Stimulated activated CD4-positive, alpha-beta T cell treated with anti-CD3 and anti-CD28 coated beads, Interleukin-2, amount 100 ng/mL, for 24 hours (primary cell): ENCODE results near the gene CFAP119.

Experiments
- DNase-seq, 2 donors: peaks; one replicate each; pipeline ENCODE4 v3.0.0-alpha.2; 2020

Gene CFAP119

DNA sequence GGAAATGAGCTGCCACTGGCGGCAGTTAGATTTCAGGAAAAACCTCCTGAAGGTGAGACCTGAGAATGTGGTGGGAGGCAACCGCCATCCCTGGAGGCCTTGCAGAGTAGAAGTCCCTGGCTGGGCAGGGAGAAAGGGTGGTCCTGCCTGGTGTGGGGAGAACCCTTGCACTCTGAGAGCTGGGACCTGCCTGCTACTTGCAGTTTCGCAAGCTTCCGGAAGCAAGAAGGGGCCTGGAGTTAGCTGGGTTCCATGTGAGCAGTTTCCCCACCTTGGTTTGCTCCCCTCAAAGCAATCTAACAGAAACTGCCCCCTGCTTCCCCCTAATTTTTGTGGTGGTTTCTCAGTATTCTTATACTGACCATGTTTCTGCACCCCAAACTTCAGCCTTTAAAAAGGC is 18.7 kb upstream of the CFAP119 start:
- no peak for DNase-seq

- DNase-seq: no peak
Observed at GRCh38 chr16:30780021-30780420, 18.2 kb upstream of the CFAP119 start.

DNA sequence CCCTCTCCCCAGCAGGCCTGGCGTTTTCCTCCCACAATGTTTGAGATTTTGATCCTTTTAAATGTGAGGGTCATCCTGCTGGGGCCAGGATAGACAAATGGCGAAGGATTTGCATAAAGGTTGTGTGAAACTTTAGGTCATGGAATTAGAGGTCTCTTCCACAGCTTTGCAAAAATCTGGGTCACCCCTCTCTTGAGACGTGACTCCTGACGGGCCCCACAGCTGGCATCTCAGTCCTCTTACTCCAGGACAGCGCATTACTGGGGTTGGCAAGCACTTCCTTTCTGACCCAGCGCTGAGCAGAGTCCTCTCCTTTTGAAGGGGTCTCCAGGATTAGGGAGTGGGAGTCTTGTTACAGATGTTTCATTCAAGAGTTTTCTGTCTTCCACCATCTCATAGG is 17.7 kb upstream of the CFAP119 start:
- DNase-seq: no peak

GRCh38 chr16:30778549-30779244 is 16.8 kb upstream of the CFAP119 start:
- DNase-seq: no peak

DNA sequence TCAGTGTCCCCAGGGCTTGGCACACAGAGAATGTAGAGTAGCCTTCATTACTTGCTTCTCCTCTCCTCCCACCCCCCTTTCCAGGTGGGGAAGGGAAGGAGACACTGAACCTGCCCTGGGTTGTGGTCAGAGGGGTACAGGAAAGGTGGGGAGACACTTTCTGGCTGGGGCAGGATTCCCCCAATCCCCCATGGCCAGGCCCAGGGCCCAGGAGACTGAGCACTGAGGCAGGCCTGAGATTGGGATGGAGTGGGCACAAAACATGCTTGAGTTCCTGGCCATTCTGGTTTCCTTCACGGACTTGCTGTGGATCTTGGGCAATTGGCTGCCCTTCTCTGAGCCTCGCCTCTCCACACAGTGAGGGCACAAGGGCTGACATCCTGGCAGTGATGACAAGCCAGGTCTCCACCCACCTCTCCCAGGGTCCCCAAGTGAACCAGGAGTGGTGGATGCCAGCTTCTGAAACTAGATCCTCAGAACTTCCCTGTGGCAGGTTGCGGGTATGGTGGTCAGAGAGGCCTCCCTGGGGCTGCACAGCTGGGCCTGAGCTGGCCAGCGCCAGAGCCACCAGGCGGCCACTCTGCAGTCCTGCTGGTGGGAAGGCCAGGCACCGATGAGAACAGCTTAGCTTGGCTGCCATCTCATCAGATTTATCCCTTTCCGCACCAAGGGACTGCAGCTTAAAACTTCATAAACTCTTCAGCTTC is 15.9 kb upstream of the CFAP119 start:
- no peak for DNase-seq

GRCh38 chr16:30775392-30776188 is 13.7 kb upstream of the CFAP119 start:
- peak; percentile 71 to 72 for DNase-seq

- DNase-seq: no peak
Observed at GRCh38 chr16:30775131-30775391, 13.2 kb upstream of the CFAP119 start.

- no peak for DNase-seq
Observed at GRCh38 chr16:30774367-30775130, 12.7 kb upstream of the CFAP119 start.

DNA sequence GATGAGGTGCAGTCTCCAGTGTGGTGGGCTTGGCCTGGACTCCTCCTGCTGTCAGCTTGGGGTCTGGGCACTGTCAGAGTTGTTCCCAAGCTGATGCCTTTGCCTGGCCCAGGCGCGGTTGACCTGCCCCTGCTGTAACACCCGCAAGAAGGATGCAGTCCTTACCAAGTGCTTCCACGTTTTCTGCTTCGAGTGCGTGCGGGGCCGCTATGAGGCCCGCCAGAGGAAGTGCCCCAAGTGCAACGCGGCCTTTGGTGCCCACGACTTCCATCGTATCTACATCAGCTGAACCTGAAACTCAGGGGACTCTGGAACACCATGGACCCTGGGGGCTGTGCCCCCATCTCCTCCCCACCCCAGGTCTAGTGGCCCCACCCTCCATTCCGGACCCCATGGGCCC is 12.0 kb upstream of the CFAP119 start:
- DNase-seq: no peak

DNA sequence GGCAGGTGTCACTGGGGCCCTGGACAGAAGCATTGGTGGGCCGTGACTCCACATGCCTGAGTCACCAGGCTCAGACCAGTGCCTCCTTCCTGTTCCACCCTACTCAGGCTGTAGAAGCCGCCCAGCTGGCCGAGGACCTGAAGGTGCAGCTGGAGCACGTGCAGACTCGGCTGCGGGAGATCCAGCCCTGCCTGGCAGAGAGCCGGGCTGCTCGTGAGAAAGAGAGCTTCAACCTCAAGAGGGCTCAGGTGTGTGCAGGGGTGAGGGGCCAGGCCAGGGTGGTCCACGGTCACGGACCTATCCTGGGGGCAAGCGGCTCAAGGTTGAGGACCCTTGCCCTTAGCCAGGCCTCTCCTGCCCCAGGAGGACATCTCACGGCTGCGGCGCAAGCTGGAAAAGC is 9.9 kb upstream of the CFAP119 start:
- DNase-seq: no peak

DNA sequence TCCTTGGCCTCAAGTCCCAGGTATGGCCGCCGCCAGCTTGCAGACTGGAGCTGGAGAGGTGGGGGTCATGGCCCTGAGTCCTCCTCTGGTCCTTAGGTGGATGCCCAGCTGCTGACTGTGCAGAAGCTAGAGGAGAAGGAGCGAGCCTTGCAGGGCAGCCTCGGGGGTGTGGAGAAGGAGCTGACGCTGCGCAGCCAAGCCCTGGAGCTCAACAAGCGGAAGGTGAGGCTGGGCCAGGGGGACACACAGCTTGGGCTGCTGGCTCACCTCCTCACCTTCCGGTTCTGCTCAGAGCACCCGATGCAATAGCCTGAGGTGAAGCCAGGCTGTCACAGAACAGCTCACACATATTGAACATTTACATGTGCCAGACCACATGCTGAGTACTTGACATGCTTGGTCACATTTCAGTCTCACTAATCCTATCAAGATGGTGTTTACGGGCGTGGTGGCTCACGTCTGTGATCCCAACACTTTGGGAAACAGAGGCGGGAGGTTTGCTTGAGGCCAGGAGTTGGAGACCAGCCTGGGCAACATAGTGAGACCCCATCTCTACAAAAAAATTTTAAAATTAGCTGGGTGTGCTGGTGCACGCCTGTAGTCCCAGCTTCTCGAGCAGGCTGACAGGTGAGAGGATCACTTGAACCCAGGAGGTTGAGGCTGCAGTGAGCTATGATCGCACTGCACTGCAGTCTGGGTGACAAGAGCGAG is 7.7 kb upstream of the CFAP119 start:
- no peak for DNase-seq

DNA sequence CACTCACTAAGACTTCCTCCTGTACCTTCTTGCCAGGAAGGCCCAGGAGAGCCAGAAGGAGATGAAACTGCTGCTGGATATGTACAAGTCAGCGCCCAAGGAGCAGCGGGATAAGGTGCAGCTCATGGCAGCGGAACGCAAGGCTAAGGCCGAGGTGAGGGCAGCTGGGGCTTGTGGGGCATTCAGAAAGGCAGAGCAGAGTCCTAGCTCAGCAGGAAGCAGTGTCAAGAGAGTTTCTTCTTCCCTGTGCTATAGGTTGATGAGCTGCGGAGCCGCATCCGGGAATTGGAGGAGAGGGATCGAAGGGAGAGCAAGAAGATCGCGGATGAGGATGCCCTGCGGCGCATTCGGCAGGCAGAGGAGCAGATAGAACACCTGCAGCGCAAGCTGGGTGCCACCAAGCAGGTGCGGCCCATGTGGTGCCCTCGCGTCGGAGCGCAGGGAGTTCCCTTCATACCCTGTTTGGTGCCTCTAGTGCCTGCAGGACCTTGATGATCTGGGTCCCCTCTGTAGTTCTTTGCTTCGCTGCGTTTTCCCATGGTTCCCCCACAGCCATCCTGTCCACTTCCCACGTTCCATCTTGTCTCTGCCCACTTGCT is 6.8 kb upstream of the CFAP119 start:
- no peak for DNase-seq

DNA sequence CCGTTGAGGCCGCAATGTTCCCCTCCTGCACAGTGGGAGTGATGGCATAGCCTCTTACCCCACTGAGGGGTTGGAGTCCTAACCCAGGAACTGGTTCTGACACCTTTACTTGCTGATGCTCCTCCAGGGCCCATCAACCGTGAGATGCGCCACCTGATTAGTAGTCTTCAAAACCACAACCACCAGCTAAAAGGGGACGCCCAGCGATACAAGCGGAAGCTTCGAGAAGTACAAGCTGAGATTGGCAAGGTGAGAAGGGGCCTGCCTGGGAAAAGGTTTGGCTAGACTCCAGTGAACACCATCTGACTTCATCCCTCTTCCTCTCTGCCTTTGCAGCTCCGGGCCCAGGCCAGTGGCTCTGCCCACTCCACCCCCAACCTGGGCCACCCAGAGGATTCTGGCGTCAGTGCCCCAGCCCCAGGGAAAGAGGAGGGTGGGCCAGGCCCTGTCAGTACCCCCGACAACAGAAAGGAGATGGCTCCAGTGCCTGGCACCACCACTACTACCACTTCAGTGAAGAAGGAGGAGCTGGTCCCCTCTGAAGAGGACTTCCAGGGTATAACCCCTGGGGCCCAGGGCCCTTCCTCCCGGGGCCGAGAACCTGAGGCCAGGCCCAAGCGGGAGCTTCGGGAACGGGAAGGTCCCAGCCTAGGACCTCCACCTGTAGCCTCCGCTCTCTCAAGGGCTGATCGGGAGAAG is 6.1 kb upstream of the CFAP119 start:
- no peak for DNase-seq

- DNase-seq: no peak
Observed at GRCh38 chr16:30766933-30767284, 5.0 kb upstream of the CFAP119 start.

GRCh38 chr16:30766206-30766932 is 4.5 kb upstream of the CFAP119 start:
- no peak for DNase-seq

DNA sequence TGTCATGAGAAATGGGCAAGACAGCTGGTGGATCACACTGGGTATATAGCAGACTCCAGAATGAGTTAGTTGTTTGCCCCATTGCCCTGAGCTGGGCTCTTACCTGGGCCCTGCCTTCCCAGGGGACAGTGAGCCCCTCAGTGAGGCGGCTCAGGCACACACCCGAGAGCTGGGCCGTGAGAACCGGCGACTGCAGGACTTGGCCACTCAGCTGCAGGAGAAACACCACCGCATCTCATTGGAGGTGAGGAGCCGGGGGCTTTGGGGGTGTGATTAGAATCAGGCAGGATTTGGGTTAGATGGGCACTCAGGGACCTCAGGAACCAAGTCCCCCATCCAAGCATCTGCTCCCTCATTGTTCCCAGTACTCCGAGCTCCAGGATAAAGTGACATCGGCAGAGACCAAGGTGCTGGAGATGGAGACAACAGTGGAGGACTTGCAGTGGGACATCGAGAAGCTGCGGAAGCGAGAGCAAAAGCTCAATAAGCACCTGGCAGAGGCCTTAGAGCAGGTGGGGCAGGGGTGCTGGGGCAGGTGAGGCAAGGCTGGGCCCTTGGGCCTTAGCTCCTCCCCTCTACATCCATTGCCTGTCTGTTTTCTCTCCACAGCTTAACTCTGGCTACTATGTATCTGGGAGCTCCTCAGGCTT is 3.1 kb upstream of the CFAP119 start:
- DNase-seq: no peak

DNA sequence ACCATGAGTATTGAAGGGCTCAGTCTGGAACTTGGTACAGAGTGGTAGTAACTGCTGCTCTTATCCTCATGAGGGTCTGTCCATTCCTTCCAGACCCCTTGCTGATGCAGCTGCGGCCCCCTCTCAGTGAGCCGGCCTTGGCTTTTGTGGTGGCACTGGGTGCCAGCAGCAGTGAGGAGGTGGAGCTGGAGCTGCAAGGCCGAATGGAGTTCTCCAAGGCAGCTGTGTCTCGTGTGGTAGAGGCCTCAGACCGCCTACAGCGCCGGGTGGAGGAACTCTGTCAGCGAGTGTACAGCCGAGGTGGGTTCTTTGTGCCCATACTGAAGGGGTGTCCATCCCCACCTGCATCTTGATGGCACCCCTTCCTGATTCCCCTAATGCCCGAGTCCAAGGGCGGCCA is 2.2 kb upstream of the CFAP119 start:
- no peak for DNase-seq

- no peak for DNase-seq
Observed at GRCh38 chr16:30762991-30763725, 1.3 kb upstream of the CFAP119 start.

DNA sequence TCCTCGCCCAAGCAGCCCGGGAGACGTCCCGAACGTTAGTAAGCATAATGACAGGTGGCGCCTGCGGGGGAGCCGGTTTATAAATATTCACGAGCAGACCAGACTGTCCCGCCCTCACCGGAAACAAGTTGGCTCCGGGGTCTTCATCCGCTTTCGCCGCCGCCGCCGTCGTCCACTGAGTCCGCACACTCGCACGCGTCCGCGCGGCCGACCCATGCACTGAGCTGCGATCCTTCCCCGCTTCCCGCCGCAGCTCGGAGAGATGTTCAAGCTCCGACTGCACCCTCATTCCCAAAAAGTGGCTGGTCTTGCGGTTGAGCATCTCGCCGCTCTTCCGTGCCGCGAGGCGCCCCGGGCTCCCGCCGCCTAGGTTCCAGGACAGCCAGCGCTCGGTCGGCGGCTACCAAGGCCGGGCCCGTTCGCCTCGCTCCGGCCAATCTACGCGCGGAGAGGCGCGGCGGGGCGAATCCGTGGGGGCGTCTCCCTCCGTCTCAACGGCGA is 385 bp downstream of the CFAP119 start:
- peak; percentile 56 to 59 for DNase-seq
